ENCODE results near the gene HTR3C.
"Not testable (repeated sequence)": the region's sequence is repeated elsewhere in the genome, so short reads cannot be mapped to it uniquely, and the experiment has no call there.

The HTR3C gene

DNA sequence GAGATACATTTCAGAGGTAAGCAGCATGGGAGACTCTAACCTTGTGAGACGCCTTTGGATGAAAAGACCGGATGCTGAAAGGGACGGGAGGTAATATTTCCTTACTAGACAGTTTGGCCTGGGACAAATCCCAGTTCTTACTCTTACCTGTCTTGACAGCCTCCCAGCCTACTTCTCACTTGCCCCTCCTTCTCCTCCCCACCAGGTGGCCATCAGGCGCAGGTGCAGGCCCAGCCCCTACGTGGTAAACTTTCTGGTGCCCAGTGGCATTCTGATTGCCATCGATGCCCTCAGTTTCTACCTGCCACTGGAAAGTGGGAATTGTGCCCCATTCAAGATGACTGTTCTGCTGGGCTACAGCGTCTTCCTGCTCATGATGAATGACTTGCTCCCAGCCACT lies 15.0 kb upstream of the HTR3C start:
- no peak for DNase-seq

DNA sequence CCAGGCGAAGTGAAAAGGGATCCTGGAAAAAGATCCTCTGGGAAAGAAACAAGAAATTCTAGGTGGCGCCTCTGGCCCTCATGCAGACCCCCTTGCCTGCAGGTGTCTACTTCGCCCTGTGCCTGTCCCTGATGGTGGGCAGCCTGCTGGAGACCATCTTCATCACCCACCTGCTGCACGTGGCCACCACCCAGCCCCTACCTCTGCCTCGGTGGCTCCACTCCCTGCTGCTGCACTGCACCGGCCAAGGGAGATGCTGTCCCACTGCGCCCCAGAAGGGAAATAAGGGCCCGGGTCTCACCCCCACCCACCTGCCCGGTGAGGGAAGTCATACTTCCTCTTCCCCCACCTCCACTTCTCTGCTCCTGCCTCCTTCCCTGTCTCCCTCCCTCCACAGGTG lies 14.5 kb upstream of the HTR3C start:
- not testable (repeated sequence) for DNase-seq

- DNase-seq = no peak
Observed at GRCh38 chr3:184039414-184039813, 13.4 kb upstream of the HTR3C start.

GRCh38 chr3:184040010-184040409 lies 12.8 kb upstream of the HTR3C start:
- no peak for DNase-seq

GRCh38 chr3:184042617-184043016 lies 10.2 kb upstream of the HTR3C start:
- DNase-seq = no peak

DNA sequence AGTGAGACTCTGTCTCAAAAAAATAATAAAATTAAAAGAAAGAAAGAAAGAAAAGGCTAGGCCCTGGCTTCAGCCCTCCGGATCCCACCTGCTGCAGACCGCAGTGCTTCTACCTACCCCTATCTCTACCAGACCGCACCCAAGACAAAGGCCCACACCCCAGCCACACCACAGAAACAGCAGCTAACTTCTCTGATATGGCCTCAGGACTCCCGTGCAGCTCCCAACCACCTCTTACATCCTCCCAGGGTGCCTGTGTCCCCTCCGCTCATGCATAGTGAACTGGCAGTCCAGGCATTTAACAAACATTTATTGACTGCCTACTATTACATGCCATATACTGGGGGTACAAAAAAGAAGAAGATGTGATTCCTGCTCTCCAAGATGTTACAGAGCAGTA lies 6.9 kb upstream of the HTR3C start:
- no peak for DNase-seq

GRCh38 chr3:184050217-184050847 lies 2.5 kb upstream of the HTR3C start:
- DNase-seq = no peak

- no peak for DNase-seq
Observed at GRCh38 chr3:184058029-184058428, 5.2 kb downstream of the HTR3C start.

- DNase-seq = no peak
Observed at GRCh38 chr3:184059424-184059823, 6.6 kb downstream of the HTR3C start.

DNA sequence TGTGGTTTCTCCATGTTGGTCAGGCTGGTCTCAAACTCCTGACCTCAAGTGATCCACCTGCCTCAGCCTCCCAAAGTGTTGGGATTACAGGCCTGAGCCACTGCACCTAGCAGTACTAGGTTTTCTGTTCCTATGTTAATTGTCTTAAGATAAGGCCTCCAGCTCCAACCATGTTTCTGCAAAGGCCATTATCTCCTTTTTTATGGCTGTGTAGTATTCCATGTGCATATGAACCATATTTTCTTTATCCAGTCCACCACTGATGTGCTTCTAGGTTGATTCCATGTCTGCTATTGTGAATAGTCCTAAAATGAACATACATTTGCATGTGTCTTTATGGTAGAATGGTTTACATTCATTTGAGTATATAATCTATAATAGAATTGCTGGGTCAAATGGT lies 9.8 kb downstream of the HTR3C start:
- DNase-seq = no peak

DNA sequence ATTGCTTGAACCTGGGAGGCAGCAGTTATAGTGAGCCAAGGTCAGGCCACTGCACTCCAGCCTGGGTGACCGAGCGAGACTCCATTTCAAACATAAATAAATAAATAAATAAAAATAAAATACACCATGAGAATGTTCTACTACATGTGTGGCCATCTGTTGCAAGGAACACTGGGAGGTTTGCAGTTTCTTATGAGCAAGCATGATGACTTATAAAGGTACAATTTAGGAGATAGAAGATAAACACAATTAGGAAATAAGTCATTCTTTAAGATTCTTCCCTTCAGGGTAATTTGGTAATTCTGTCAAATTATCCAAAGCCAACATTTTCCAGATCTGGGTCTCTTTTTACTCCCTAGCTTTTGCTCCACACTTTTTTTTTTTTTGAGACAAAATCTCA lies 13.4 kb downstream of the HTR3C start:
- DNase-seq = no peak

DNA sequence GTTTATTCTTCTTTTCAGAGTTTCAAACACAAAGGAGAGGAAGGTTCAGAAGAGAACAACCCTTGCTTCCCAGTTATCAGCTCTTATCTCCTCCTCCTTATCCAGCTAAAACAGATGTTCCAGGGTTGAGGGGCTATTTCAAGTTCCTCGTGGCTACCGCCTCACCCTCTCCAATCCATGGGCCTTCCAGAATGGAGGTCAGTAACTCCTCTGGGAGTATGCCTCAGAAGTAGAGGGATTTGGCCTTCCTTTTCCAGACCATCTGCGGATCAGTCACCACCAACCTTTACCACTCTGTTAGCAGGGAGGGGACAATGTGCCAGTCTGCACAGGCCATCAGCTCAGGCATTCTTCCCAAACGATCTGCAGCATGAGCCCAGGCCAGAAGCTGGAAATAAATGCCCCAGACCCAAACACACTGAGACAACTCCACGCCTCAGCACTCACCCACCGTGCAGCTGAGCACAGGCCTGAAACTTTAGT lies 14.8 kb downstream of the HTR3C start:
- DNase-seq = no peak

- DNase-seq = no peak
Observed at GRCh38 chr3:184068344-184068743, 15.5 kb downstream of the HTR3C start.

GRCh38 chr3:184071142-184071541 lies 18.3 kb downstream of the HTR3C start:
- DNase-seq = not testable (repeated sequence)

DNA sequence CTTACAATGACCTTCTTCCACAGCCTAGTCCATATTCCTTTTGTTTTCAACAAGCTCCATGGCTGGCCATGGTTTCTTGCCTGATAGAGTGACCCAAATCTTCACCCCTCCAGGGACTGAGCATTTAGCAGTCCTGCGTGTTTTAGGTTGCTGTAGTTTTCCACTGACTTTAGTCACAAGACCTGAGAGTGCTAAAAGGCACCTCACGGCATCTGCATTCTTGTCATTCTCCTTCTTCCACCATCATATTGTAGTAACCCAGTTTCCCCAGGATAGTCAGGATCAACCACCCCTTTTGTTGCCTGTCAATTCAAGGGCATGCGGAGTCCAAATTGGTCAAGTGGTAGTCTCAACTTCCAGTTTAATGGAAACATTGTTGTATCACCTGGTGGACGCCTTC lies 20.8 kb downstream of the HTR3C start:
- DNase-seq = no peak

GRCh38 chr3:184075901-184076300 lies 23.1 kb downstream of the HTR3C start:
- DNase-seq = no peak

DNA sequence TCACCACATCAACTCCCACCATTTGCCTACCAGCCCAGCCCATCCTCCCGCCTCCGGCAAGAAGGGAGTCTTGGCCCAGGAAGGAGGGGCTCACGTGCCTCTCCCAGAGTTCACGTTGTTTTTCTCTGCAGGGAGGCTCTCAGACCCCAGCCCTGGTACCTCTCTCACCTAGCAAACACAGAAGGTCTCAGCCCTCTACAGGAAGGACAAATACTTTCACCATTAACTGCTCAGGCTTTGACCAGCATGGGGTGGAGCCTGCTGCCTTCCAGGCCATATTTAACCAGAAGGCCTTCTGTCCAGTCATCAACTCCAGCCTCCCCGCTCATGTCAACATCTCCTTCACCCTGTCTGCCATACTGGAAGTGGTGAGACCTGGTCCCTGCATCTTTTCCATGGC lies 25.0 kb downstream of the HTR3C start:
- DNase-seq = no peak

DNA sequence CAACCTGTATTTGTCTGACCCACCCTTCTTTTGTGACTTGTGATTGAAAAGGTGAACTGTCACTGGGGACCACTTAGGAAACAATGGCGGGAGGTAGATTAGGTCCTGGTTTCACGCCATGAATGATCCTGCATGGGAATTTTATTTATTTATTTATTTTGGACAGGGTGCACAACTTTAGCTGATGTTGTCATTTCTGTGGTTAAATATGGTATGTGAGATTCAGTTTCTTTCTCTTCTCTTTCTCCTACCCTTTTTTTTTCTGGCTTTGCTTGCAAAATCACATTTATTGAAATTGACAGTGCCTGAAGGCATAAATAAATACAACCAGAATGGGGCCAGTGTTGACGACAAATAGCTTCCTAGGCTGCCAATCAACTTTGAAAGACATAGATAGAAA lies 26.0 kb downstream of the HTR3C start:
- DNase-seq = no peak

DNA sequence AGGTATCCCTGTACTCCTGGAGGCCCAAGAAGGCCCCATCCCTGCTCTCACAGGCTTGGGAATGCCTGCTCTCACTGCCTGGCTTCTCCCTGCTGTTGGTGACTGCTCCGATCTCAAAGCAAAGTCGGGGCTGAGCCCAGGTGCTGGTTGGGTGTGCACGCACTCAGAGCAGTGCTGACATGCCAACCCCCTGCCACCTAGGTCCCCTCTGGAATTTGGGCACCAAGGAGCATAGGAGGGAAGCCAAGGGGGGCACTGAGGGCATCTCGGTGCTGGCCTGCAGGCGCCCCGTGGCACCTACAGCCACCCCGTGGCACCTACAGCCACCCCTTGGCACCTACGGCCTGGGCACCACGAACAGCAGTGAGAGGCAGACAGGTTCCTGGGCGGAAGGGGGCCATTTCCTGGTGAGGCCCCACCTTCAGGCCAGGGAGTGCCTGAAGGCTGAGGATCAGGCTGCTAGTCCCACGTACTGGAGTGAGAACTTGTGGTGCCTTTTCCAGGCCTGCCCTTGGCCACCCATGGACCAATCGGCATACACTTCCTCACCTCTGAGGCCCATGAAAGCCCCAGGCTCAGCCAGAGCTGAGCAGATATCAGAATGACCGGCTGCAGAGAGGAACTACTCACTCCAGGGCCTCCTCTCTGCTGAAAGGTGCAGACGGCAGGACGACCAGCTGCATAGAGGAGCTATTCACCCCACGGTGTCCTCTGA lies 28.4 kb downstream of the HTR3C start:
- DNase-seq = no peak

DNA sequence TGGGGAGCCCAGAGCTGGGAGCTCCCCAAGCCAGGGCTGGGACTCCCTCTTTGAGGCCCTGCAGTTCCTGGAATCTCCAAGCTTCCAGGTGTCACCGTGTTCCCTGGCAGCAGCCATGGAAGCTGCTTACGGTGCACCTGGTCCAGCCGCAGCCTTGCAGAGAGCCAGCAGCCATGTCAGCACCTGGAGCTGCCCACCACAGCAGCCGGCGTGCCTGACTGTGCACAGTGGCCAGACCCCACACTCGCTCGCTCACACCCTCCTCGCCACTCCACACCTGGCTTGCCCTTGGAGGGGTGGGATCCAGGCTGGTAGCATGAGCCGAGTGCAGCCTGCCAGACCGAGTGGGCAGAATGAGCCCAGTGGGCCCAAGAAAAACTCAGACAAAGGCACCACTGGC lies 29.2 kb downstream of the HTR3C start:
- no peak for DNase-seq

GRCh38 chr3:184082465-184082864 lies 29.6 kb downstream of the HTR3C start:
- DNase-seq = no peak

DNA sequence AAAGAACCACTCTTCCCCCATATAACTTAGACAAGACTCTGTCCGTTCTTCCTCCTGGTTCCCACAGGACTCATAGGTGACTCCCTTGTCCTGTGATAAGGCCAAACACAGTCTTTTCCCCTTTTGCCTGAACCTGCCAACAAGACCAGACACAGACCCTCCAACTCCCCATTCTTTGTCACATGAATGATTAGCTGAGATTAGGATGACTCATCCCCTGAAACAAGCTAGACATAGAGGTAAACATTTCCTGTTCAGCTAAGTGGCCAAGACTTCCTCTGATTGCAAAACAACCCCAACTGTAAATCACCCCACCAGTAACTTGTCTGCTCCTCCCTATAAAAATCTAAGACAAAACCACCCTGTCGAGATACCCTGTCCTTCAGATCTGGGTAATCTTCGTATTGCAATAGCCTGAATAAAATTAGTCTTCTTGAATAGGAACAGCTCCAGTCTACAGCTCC lies 32.6 kb downstream of the HTR3C start:
- DNase-seq = no peak

- DNase-seq = no peak
Observed at GRCh38 chr3:184092199-184092598, 39.4 kb downstream of the HTR3C start.

- DNase-seq = no peak
Observed at GRCh38 chr3:184096811-184097383, 44.0 kb downstream of the HTR3C start, which contains the start of gene HTR3E. TSS of gene HTR3E (plus strand) at chr3:184097064. CDS start at chr3:184097530, 466 bp downstream.

Data from stimulated activated naive CD4-positive, alpha-beta T cell (primary cell).